ENCODE results near the gene SYT1. TPM values are rescaled to one million over a fixed set of nuclear protein-coding genes. Genes with fewer than 3 reads are reported as not detected.

The SYT1 gene
- total RNA-seq, 1 donor from 2014 or later = 0.37 TPM

DNA sequence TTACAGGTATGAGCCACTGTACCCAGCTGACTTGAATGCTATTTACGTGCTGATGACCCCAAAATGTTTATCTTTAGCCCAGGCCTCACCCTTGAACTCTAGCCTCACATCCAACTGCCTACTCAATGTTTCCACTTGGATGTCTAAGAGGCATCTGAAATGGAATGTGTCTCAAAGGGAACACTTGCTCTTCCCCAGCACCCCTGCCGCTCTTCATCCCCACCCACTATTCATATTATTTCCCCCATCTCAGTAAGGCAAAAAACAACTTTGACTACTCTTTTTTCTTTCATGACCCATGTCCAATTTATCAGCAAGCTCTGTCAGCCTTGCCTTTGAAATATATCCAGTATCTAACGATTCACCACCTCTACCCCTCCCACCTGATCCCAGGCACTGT, 621.6 kb downstream of the SYT1 start:
- H3K27ac Mint-ChIP-seq (ENCODE audit: unreplicated experiment) = no peak overlapping the region
- H3K36me3 Mint-ChIP-seq (ENCODE audit: low read depth) = peaks cover 1% of the 10 kb centered on the region
- H3K4me1 Mint-ChIP-seq (ENCODE audit: low read depth) = no peaks in the 10 kb centered on the region
- DNase-seq (ENCODE audit: low spot score) = no peak
- peaks cover 4% of the 10 kb centered on the region for H3K9me3 Mint-ChIP-seq (ENCODE audit: low read depth)
- TF ChIP-seq, protein P1, sequence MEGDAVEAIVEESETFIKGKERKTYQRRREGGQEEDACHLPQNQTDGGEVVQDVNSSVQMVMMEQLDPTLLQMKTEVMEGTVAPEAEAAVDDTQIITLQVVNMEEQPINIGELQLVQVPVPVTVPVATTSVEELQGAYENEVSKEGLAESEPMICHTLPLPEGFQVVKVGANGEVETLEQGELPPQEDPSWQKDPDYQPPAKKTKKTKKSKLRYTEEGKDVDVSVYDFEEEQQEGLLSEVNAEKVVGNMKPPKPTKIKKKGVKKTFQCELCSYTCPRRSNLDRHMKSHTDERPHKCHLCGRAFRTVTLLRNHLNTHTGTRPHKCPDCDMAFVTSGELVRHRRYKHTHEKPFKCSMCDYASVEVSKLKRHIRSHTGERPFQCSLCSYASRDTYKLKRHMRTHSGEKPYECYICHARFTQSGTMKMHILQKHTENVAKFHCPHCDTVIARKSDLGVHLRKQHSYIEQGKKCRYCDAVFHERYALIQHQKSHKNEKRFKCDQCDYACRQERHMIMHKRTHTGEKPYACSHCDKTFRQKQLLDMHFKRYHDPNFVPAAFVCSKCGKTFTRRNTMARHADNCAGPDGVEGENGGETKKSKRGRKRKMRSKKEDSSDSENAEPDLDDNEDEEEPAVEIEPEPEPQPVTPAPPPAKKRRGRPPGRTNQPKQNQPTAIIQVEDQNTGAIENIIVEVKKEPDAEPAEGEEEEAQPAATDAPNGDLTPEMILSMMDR (IDR thresholded peaks at IDR 0.05) = no peak
- no peak overlapping the region for H3K4me3 Mint-ChIP-seq (ENCODE audit: unreplicated experiment)
- no peaks in the 10 kb centered on the region for H3K27me3 Mint-ChIP-seq (ENCODE audit: low read depth)

DNA sequence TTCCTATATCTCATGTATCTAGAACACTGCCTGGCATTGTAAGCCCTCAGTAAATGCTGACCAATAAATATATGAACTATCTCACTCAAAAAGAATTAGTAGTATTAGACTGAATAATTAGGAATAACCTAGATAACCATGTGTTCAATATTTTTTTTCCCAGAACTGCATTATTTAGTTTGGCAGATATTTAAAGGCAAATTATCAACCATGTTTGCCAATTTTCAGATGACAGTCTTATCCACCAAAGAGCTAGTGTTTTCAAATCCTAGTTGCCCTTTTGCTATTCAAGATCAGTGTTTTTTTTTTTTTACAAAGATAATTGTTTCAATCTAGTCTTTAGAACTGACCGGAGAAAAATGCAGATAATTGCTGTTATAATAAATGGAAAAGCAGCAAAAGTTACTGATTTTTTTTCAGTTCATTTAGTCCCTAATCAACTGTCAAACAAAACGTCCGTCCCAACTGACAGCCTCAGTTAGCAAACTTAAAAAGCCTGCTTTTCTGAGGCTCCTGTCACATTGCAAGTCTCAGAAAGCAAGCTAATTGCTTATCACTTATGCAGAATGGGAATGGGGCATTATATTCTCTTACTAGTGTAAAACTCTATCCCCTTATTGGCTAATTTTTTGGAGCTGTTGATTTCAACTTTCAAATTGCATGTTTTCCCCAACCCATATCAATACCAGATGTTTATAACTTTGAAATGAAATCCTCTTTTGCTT, 623.0 kb downstream of the SYT1 start:
- TF ChIP-seq, protein P1 (IDR thresholded peaks at IDR 0.05) = no peak
- Mint-ChIP-seq H3K27me3 (ENCODE audit: low read depth) (no peaks in the 10 kb centered on the region), H3K27ac (ENCODE audit: unreplicated experiment) (no peak overlapping the region)

More for the DNA sequence above, 623.0 kb downstream of the SYT1 start:
- peaks cover 8% of the 10 kb centered on the region for H3K9me3 Mint-ChIP-seq (ENCODE audit: low read depth)
- DNase-seq (ENCODE audit: low spot score) = no peak
- H3K4me3 Mint-ChIP-seq (ENCODE audit: unreplicated experiment) = no peak overlapping the region
- peaks cover 1% of the 10 kb centered on the region for H3K36me3 Mint-ChIP-seq (ENCODE audit: low read depth)
- no peaks in the 10 kb centered on the region for H3K4me1 Mint-ChIP-seq (ENCODE audit: low read depth)

Small RNAs within 50 kb of the gene (microRNA-seq; reads per million reads assigned to microRNA genes)
- gene MIR1252 (ENCODE audit: borderline number of aligned reads) = not detected
